GM19043 (cell line): ENCODE measurements around the gene IGFBPL1.

ENCODE experiments used
- ATAC-seq: cut with Tn5 transposase; IDR thresholded peaks from one replicate; pipeline ENCODE4 v1.9.1; 2021; ENCODE audit warnings: low read depth; ENCODE audit not compliant: unreplicated experiment

IGFBPL1 gene, protein sequence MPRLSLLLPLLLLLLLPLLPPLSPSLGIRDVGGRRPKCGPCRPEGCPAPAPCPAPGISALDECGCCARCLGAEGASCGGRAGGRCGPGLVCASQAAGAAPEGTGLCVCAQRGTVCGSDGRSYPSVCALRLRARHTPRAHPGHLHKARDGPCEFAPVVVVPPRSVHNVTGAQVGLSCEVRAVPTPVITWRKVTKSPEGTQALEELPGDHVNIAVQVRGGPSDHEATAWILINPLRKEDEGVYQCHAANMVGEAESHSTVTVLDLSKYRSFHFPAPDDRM

DNA sequence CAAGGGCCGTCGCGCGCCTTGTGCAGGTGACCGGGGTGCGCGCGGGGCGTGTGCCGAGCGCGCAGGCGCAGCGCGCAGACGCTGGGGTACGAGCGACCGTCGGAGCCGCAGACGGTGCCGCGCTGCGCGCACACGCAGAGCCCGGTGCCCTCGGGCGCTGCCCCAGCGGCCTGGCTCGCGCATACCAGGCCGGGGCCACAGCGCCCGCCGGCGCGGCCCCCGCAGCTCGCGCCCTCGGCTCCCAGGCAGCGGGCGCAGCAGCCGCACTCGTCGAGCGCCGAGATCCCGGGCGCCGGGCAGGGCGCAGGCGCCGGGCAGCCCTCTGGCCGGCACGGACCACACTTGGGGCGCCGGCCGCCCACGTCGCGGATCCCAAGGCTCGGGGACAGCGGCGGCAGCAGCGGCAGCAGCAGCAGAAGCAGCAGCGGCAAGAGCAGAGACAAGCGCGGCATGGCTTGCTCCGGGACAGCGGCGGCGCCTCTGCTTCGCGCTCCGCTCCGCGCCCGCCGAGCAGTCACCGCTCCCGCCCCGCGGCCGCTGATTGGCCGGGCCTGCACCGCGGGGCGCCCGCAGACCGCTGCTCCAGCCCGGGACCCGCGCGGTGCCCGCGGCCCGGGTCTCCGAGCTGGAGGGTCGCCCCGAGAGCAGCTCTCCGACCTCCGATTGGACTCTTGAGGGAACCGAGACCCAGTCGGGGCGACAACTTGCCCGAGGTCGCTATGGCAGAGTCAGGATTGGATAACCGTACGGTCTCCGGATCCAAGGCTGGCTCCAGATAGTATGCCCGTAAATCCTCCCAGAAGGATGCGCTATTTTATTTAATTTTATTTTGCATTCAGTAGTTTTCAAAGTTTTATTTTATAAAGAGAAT lies at the start of gene IGFBPL1:
TSS of gene IGFBPL1 (minus strand) at position 482 of the 871 bp plus-strand sequence. CDS start at position 452, 30 bp downstream.
- no peak for ATAC-seq

DNA sequence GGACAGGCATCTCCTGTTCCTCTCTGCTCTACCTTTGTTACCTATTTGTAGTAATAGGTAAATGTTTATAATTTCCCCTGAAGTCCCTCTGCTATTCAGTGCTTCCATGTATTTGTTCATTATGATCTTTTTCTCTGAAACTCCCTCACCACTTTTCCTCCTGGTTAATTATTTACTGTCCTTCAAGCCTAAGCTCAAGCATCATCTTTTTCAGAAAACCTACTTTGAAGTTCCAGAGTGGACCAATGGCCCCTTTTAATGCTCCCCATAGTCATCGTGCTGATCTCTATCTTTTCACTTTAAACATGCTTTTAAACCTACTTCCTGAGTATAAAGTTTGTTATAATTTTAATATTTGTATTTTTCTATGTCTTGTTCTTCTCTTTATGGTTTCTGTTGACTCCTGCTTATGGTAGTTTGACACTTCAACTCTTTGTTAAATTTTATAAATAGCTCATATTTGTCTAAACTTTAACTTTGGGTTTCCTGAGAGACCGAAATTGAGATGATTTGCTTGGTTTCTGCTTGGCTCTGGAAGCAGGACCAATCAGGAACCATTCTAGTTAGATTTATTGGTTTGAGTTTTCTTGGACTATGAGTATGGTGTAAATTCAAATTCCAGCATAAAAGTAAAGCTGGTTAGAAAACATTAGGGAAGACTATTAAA lies 48.5 kb upstream of the IGFBPL1 start:
- peak; percentile 62 for ATAC-seq

- ATAC-seq: no peak
Measured at GRCh38 chr9:38467404-38467803, 43.1 kb upstream of the IGFBPL1 start.

DNA sequence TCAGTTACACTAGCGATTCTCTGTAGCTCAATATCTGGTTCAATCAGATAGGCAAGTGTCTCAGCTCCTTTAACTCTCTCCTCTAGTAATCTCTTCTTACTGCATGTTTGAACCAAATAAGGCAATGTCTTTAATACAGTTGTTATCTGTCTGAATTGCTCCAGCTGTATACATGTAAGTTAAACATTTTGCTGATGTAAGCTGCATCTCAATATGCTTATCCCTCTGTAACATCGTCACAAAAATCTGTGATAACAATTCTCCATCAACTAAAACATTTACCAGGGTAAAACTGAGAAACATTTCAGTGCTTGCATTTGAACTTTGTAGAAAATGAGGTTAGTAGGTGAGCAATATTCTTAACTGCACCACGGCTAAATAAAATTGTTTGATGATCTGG lies 29.6 kb upstream of the IGFBPL1 start:
- no peak for ATAC-seq

DNA sequence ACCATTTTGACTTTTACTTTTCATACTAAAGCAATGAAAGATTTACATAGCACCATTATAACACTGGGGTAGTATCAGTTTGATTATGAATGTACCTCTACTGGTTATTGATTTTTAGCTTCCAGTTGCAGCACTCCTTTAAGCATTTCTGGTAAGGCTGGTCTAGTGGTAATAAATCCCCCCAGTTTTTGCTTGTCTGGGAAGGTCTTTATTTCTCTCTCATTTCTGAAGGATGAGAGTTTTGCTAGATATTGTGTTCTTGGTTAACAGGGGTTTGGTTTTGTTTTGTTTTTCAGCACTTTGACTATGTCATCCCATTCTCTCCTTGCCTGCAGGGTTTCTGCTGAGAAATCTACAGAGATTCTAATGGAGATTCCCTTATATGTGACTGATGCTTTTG lies 26.9 kb upstream of the IGFBPL1 start:
- no peak for ATAC-seq

- no peak for ATAC-seq
Measured at GRCh38 chr9:38447703-38448102, 23.4 kb upstream of the IGFBPL1 start.

GRCh38 chr9:38445154-38446043 lies 21.1 kb upstream of the IGFBPL1 start:
- peak; percentile 95 for ATAC-seq

DNA sequence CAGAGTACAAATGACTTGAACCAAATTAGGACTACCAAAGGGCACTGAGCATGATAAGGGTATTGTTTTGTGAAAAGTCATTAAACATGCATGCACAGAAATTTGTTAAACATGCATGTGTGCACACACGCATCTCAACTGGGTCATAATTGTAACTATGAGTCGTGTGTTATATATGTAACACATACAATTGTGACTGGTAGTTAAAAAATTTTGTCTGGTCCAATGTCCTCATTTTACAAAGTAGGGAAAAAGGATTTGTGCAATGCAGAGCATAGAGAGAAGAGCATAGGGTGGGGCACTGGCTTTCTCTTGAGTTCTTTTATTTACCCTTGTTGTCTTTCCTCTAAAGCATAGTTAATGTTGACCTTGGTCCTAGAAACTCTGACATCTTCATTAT lies 19.3 kb upstream of the IGFBPL1 start:
- ATAC-seq: no peak

DNA sequence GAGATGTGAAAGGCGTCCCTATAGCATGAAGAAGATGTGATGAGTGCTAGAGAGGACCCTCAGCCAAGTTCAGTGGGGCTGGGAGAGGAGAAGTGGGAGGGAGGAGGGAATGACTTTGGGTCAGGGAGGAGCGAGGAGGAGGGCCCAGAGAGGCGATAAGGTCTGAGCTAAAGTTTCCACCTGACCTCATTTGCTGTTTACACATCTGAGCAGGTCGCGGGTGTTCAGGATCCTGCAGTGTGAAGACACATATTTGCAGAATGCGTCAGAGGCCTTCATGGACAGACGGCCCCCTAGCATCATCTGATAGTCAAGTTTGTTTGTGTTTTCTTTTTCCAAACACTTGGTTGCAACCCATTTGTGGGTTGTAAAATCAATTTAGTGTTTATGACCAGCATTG lies 18.9 kb upstream of the IGFBPL1 start:
- ATAC-seq: no peak

DNA sequence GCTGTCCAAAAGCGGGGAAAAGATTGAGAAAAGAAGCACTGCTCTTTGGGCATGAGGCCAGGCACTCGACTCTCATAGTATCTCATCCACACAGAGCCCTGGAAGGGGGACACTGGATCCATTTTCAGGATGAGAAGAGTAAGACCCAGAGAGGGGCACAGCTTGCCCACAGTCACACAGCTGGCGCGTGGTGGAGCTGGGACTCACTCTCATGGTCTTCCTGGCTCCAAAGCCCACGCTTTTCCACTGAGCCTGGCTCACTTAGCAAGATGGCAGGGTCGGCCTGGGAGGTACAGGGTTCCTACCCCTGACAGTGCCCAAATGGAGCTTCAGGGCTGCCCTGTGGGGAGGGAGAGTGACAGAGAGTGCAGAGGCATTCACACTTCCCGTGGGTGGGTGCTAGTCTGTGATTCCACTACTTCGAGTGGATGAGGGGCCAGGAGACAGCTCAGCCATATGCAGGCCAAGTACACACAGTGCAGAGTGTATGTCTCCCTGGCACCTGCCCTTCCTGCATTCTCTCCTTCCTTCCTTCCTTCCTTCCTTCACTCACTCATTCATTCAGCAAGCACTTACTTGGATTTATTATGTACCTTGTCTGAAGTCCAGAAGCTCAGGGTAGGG lies 18.3 kb upstream of the IGFBPL1 start:
- no peak for ATAC-seq

DNA sequence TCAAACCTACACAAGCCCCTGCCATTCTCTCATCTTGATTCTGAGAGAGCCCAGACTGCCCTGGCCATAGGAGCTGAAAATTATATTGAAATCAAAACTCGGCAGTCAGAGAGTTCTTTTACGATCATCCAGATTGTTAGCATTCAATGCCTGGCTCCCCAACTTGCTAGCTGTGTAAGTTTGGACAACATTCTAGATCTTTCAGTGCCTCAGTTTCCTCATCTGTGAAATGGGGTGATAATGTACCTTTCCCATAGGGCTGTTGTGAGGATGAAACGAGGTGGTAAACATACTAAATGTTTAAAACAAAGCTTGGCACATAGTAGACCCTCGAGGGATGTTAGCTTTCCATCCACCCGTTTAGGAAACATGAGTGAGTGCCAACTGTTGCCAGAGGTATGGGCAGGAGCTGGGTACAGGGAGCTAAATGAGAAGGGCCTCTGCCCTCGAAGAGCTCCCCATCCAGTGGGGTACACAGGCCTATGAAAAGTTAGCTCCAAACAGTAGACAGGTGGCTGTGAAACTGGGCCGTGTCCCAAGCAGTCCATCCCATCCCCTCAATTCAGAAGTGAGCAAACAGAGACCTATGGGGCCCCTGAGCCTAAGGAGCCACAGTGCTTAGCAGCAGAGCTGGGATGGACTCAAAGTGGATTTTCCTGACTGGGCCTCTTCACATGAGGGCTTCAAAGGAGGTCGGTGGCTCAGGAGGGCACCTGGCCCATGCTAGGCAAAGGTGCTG lies 17.3 kb upstream of the IGFBPL1 start:
- ATAC-seq: no peak

DNA sequence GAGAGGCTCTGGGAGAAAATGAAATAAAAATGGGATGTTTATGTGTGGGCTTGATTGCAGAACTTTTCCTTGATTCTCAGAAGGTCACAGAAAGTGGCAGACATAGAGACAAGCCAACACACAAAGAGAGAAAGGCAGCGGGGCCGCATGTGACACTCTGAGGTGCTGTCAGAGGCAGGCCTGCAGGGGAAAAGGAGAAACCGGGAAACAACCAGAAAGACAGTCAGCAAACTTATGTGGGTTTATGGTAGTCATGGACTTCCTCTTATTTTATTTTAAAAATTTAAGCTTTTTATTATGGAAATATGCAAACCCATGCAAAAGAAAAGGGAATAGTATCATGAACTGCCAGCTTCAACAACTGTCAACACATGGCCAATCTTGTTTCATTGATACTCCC lies 16.3 kb upstream of the IGFBPL1 start:
- ATAC-seq: no peak

DNA sequence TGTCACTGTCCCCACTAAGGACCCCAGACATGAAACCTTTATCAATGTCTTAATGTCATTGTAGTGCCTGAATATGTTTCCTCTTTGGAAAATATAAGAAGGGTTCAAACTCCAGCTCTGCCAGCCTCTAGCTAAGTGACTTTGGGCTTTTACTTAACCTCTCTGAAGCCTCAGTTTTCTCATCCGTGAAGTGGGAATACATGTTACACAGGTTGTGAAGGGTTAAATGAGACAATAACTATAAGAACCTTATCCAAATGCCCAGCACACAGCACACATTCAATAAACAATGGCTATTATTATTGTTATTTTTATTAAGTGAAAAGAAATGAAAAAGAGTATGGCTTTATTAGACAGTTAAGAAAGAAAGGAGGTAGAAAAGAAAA lies 15.7 kb upstream of the IGFBPL1 start:
- no peak for ATAC-seq

DNA sequence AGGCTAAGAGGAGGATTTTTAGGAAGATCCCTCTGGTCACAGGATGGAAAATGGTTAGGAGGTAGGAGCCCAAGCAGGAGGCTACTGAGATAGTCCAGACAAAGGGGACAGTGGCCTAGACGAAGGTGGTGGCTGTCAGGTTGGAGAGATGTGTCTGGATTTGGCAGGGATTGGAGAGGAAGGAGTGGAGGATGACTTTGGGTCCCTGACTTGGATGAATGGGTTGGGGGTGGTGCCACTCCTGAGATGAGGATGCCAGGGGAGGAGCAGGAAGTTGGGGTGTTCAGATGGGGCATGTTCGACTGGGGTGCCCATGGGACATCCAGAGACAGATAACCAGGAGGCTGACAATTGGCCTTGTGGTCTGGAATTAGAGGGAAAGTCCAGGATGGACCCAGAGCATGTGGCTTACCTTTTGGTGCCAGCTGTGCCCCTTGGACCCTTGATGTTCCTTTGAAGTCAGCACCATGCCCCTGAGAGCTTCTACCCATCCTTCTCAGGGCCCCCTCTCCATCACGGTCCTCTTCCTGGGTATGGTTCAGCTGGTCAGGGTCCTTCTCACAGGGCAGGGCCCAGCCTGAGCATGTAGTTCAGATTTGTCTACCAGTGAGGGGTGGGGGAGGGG lies 15.1 kb upstream of the IGFBPL1 start:
- ATAC-seq: no peak

GRCh38 chr9:38437193-38437823 lies 13.1 kb upstream of the IGFBPL1 start:
- ATAC-seq: peak; percentile 69

- no peak for ATAC-seq
Measured at GRCh38 chr9:38436708-38437107, 12.5 kb upstream of the IGFBPL1 start.

DNA sequence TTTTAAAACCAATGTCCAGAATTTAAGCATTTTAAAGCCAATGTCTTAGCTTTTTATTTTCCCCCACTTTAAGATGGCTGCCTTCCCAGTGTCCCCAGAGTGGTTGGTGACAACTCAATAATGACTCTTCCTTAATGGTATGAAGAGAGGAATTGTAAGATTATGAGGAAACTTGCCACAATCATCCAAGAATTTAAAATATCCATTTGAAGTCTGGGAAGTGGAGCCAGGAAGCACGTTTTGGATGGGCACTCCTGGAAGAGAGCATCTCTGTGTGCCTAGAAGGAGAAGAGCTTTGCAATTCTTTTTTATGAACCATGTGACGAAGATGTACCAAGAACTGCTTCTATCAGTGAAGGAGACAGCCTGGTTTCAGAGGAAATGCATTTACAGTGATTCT lies 11.3 kb upstream of the IGFBPL1 start:
- ATAC-seq: no peak

GRCh38 chr9:38434853-38435252 lies 10.6 kb upstream of the IGFBPL1 start:
- ATAC-seq: no peak
